IMR-90 (cell line): ENCODE results near the gene CFAP73. TPM values are rescaled to one million over a fixed set of nuclear protein-coding genes. Genes with fewer than 3 reads are reported as not detected.

ENCODE experiments used
- ATAC-seq: fragments of 200-7000 bp; cut with Tn5 transposase; 2 replicates; pipeline ENCODE4 v1.9.1; 2020; ENCODE audit warnings: low read depth, mild to moderate bottlenecking, moderate library complexity
- BruUV-seq: library from RNA; stranded (reverse); fragments of 400-500 nt; replicated peaks from 2 replicates; lab custom pipeline; 2021; lab: Mats Ljungman, UMichigan
- CTCF ChIA-PET: fragments of 300-600 bp; formaldehyde crosslinking; extraction: SDS; loops from one replicate; lab custom pipeline; 2021; ENCODE audit warnings: antibody characterized with exemption; lab: Yijun Ruan, JAX
- POLR2A ChIA-PET: fragments of 300-600 bp; sonication (Branson Sonifier 250); formaldehyde crosslinking; loops from one replicate; lab custom pipeline; 2022; ENCODE audit warnings: antibody characterized with exemption; ENCODE audit not compliant: unreplicated experiment; lab: Charles Lee
- DNase-seq: peaks from one replicate; pipeline ENCODE4 v3.0.0; 2013
- H2AFZ ChIP-seq: replicated peaks from 2 replicates; pipeline ENCODE3; 2013; ENCODE audit warnings: low read length, mild to moderate bottlenecking; ENCODE audit not compliant: poor library complexity
- H2AK5ac ChIP-seq: 2 replicates; pipeline ENCODE4 v1.6.1; 2013; ENCODE audit warnings: low read depth, low read length, inconsistent platforms
- H2AK9ac ChIP-seq: replicated peaks from 2 replicates; pipeline ENCODE3; 2013; ENCODE audit warnings: mild to moderate bottlenecking, low read depth, low read length, moderate library complexity; ENCODE audit not compliant: poor library complexity
- H2BK120ac ChIP-seq: 2 replicates; pipeline ENCODE4 v1.6.1; 2013; ENCODE audit warnings: low read depth, low read length, inconsistent platforms
- H2BK15ac ChIP-seq: 3 replicates; pipeline ENCODE4 v1.6.1; 2013; ENCODE audit warnings: low read depth, low read length, inconsistent platforms
- H2BK20ac ChIP-seq: 2 replicates; pipeline ENCODE4 v1.6.1; 2013; ENCODE audit warnings: low read depth, mild to moderate bottlenecking, inconsistent platforms, low read length, moderate library complexity
- H2BK5ac ChIP-seq: 2 replicates; pipeline ENCODE4 v1.6.1; 2013; ENCODE audit warnings: mild to moderate bottlenecking, low read depth, low read length, inconsistent platforms; ENCODE audit not compliant: poor library complexity, severe bottlenecking
- H3K14ac ChIP-seq: replicated peaks from 2 replicates; pipeline ENCODE4 v1.6.1; 2013; ENCODE audit warnings: low read depth, low read length, inconsistent platforms
- H3K18ac ChIP-seq: 2 replicates; pipeline ENCODE4 v1.6.1; 2013; ENCODE audit warnings: low read depth, low read length, control low read depth
- H3K23ac ChIP-seq: 2 replicates; pipeline ENCODE4 v1.6.1; 2013; ENCODE audit warnings: low read depth, low read length, inconsistent platforms
- H3K27ac ChIP-seq: 2 replicates; pipeline ENCODE4 v1.5.1; 2013; ENCODE audit warnings: mild to moderate bottlenecking, control low read depth, low read length; ENCODE audit not compliant: insufficient read depth
- H3K27me3 ChIP-seq: 2 replicates; pipeline ENCODE4 v1.6.1; 2013; ENCODE audit warnings: low read length; ENCODE audit not compliant: control insufficient read depth, insufficient read depth
- H3K36me3 ChIP-seq: 2 replicates; pipeline ENCODE4 v1.6.1; 2013; ENCODE audit warnings: low read length, mixed read lengths; ENCODE audit not compliant: control insufficient read depth, insufficient read depth
- H3K4ac ChIP-seq: 2 replicates; pipeline ENCODE4 v1.6.1; 2013; ENCODE audit warnings: low read depth, low read length, inconsistent platforms
- H3K4me1 ChIP-seq: 2 replicates; pipeline ENCODE4 v1.6.1; 2013; ENCODE audit warnings: low read length, mixed read lengths; ENCODE audit not compliant: control insufficient read depth, insufficient read depth
- H3K4me2 ChIP-seq: 2 replicates; pipeline ENCODE4 v1.6.1; 2013; ENCODE audit warnings: low read depth, mild to moderate bottlenecking, control low read depth, low read length, moderate library complexity
- H3K4me3 ChIP-seq: 2 replicates; pipeline ENCODE4 v1.5.1; 2013; ENCODE audit warnings: low read depth, mild to moderate bottlenecking, control low read depth, low read length, moderate library complexity; ENCODE audit not compliant: insufficient read depth
- H3K56ac ChIP-seq: 2 replicates; pipeline ENCODE4 v1.6.1; 2013; ENCODE audit warnings: low read length, inconsistent platforms; ENCODE audit not compliant: insufficient read depth; ENCODE audit errors: extremely low read depth
- H3K79me1 ChIP-seq, 2 experiments: 2 replicates each; pipeline ENCODE4 v1.6.1; 2013; ENCODE audit warnings: low read length in 2 of 2, inconsistent platforms in 1 of 2, low read depth in 1 of 2
- H3K9ac ChIP-seq: 2 replicates; pipeline ENCODE4 v1.6.1; 2013; ENCODE audit warnings: low read depth, low read length, control low read depth
- H3K9me1 ChIP-seq: 2 replicates; pipeline ENCODE4 v1.6.1; 2013; ENCODE audit warnings: low read length, inconsistent platforms; ENCODE audit not compliant: insufficient read depth
- H3K9me3 ChIP-seq: 2 replicates; pipeline ENCODE4 v1.6.1; 2013; ENCODE audit warnings: low read length; ENCODE audit not compliant: control insufficient read depth, insufficient read depth
- H4K20me1 ChIP-seq: 2 replicates; pipeline ENCODE4 v1.6.1; 2013; ENCODE audit warnings: low read length, inconsistent platforms; ENCODE audit not compliant: insufficient read depth
- H4K5ac ChIP-seq: 2 replicates; pipeline ENCODE4 v1.6.1; 2013; ENCODE audit warnings: mild to moderate bottlenecking, low read depth, low read length, control low read depth
- H4K8ac ChIP-seq, 2 experiments: 2 replicates each; pipeline ENCODE4 v1.6.1; 2013; ENCODE audit warnings: low read depth in 2 of 2, low read length in 2 of 2, control low read depth in 1 of 2, inconsistent platforms in 1 of 2
- H4K91ac ChIP-seq: 2 replicates; pipeline ENCODE4 v1.6.1; 2013; ENCODE audit warnings: low read depth, low read length, inconsistent platforms; ENCODE audit not compliant: insufficient read depth
- FOS ChIP-seq: fragments of 150-350 bp; IDR thresholded peaks from 2 replicates; pipeline ENCODE4 v1.6.1; 2016; ENCODE audit warnings: low read depth, low read length
- WGBS, 2 experiments: methylation state at CpG; one replicate each; pipeline versions ENCODE4 v1.1.5 to v1.1.7; 2013; ENCODE audit warnings: missing lambda C conversion rate in 2 of 2; ENCODE audit not compliant: insufficient read length in 1 of 2; ENCODE audit errors: extremely low coverage in 2 of 2; 5-methylcytosine and 5-hydroxymethylcytosine counted together
- dilution Hi-C: fragments of 300-500 bp; cut with HindIII; formaldehyde crosslinking; loops from one replicate; pipeline ENCODE4 v1.14.3; 2018; ENCODE audit warnings: low sequenced_read_pairs; ENCODE audit not compliant: unreplicated experiment
- in situ Hi-C: fragments of 300-500 bp; cut with MboI; formaldehyde crosslinking; loops from 3 replicates; pipeline ENCODE4 v1.14.3; 2019; ENCODE audit warnings: low sequenced_read_pairs, inconsistent platforms, mixed read lengths
- intact Hi-C: fragments of 100-400 bp; cut with micrococcal nuclease; formaldehyde crosslinking; loops from 2 replicates; pipeline ENCODE4 v1.10.0; 2022
- polyA plus RNA-seq, 3 experiments: library from polyadenylated mRNA; depleted of rRNA; stranded (reverse); fragments of >200 nt; gene quantifications; 2 replicates each; pipeline ENCODE4 v1.2.3, GENCODE V29; 2012; ENCODE audit warnings: low replicate concordance in 1 of 3
- total RNA-seq: library from RNA; depleted of rRNA; stranded (reverse); fragments of >200 nt; gene quantifications from 2 replicates; pipeline ENCODE4 v1.2.3, GENCODE V29; 2012

Gene CFAP73
- total and polyA plus RNA-seq, 2 of the 4 experiments (the other 2 are of a cell fraction): not detected

DNA sequence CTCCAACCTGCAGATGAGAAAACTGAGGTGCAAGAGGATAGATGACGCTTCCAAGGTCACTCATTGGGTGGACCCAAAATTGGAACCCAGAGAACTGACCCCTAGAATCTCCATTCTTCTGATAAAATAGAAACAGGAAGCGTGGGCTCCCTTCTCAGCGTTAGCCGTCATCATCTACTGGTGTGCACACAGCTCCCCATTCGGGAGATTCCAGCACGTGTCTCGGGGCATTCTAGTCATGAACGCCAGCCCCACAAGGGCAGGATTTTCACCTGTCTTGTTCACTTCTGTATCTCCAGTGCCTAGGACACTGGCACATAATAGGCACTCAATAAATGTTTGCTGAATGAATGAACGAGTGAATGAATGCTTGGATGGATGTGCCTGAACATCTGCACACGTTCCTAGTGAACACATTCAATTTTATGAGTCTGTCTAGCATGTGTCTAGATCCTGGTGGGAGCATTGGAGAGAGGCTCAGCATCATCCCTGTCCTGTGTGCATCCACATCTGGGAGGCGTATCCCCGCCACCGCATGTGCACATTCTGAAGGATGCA, 44.5 kb upstream of the CFAP73 start:
- no peak overlapping the region for H4K91ac ChIP-seq
- H3K36me3 ChIP-seq: no peaks in the 10 kb centered on the region
- ChIA-PET CTCF (no interaction called here), POLR2A (no interaction called here)
- dilution Hi-C loops: no loop called here
- H4K8ac ChIP-seq: no peak overlapping the region
- H3K4ac ChIP-seq: no peak overlapping the region
- H2AFZ ChIP-seq: no peak overlapping the region
- H3K9me3 ChIP-seq: no peaks in the 10 kb centered on the region
- TF ChIP-seq FOS: no peak
- no peak overlapping the region for H2BK15ac ChIP-seq
- no peak overlapping the region for H2BK20ac ChIP-seq
- no peak overlapping the region for H2AK9ac ChIP-seq
- H3K23ac ChIP-seq: no peak overlapping the region
- no peaks in the 10 kb centered on the region for H3K79me1 ChIP-seq
- no peaks in the 10 kb centered on the region for H3K4me1 ChIP-seq
- H3K27ac ChIP-seq: no peak overlapping the region
- no peak overlapping the region for H2BK5ac ChIP-seq
- no peaks in the 10 kb centered on the region for H4K20me1 ChIP-seq
- no peak overlapping the region for H3K9ac ChIP-seq
- 65% methylated on average over 10 of the region's 13 CpGs; no CpG with 5 or more reads in 1 of the 2 experiments for WGBS, 2 experiments
- H3K4me2 ChIP-seq: no peak overlapping the region
- H2BK120ac ChIP-seq: no peak overlapping the region
- no peak overlapping the region for H3K18ac ChIP-seq
- H3K4me3 ChIP-seq: no peak overlapping the region
- DNase-seq: no peak
- no TSS peak for BruUV-seq
- in situ Hi-C loops: no loop called here
- H3K27me3 ChIP-seq: peaks cover 5% of the 10 kb centered on the region; the same call in 1 of the 2 replicates
- H3K14ac ChIP-seq: no peak overlapping the region
- no peak overlapping the region for H2AK5ac ChIP-seq
- no peak overlapping the region for H3K56ac ChIP-seq
- H4K5ac ChIP-seq: no peak overlapping the region
- H3K9me1 ChIP-seq: no peaks in the 10 kb centered on the region
- ATAC-seq: no peak
- intact Hi-C loops: no loop called here
